ENCODE measurements around the gene CMIP. TPM values are rescaled to one million over a fixed set of nuclear protein-coding genes. Genes with fewer than 3 reads are reported as not detected.

Gene CMIP
- total RNA-seq, 4 donors from 2014 or later = 17.1 to 60.5 (median 39.7) TPM

- Histone ChIP-seq H3K27ac (no peak overlapping the region), H3K27me3 (no peaks in the 10 kb centered on the region), H3K36me3 (no peaks in the 10 kb centered on the region), H3K4me3 (no peak overlapping the region), H3K9me3 (no peaks in the 10 kb centered on the region), H3K4me1 (peaks cover 0 to 7% (median 0%) of the 10 kb centered on the region in 3 donors)
- intact Hi-C loops (cut with DNase I) = no loop called here
- no peak for DNase-seq
- no peak for TF ChIP-seq POLR2A (IDR thresholded peaks at IDR 0.05)
- TF ChIP-seq CTCF (IDR thresholded peaks at IDR 0.05) = no peak
- 43 to 50% methylated on average over 7 to 10 of the region's 10 CpGs for WGBS, 2 donors
Observed at GRCh38 chr16:81437865-81438264, 6.7 kb upstream of the CMIP start.

GRCh38 chr16:81440888-81441761 is 3.5 kb upstream of the CMIP start:
- peak overlapping the region in 1 of 4 donors; percentile 1 for H3K27ac ChIP-seq
- no peaks in the 10 kb centered on the region for H3K9me3 ChIP-seq
- no peaks in the 10 kb centered on the region for H3K36me3 ChIP-seq
- intact Hi-C loops (cut with DNase I) = no loop called here
- DNase-seq = no peak
- H3K4me1 ChIP-seq = peaks cover 0 to 18% (median 2%) of the 10 kb centered on the region in 3 donors
- no peak overlapping the region for H3K4me3 ChIP-seq
- H3K27me3 ChIP-seq = no peaks in the 10 kb centered on the region
- TF ChIP-seq POLR2A (IDR thresholded peaks at IDR 0.05) (no peak), CTCF (IDR thresholded peaks at IDR 0.05) (no peak)
- WGBS, 2 donors = 76 to 81% methylated on average over 6 to 18 of the region's 21 CpGs

GRCh38 chr16:81442220-81442915 is 2.2 kb upstream of the CMIP start:
- TF ChIP-seq POLR2A (IDR thresholded peaks at IDR 0.05) = no peak
- TF ChIP-seq CTCF (IDR thresholded peaks at IDR 0.05) = no peak
- Histone ChIP-seq H3K27me3 (no peaks in the 10 kb centered on the region), H3K9me3 (no peaks in the 10 kb centered on the region), H3K4me3 (no peak overlapping the region), H3K27ac (peak overlapping the region in 2 of 4 donors; percentile 93 to 97), H3K36me3 (no peaks in the 10 kb centered on the region), H3K4me1 (peaks cover 6 to 30% (median 11%) of the 10 kb centered on the region in 3 donors)
- no peak for DNase-seq
- intact Hi-C loops (cut with DNase I) = no loop called here
- WGBS, 2 donors = 71 to 85% methylated on average over 7 of the region's 7 CpGs

- H3K27ac ChIP-seq = peak overlapping the region; percentile 89 to 97 (median 94)
- 75 to 84% methylated on average over 7 to 8 of the region's 8 CpGs for WGBS, 2 donors
- H3K9me3 ChIP-seq = no peaks in the 10 kb centered on the region
- H3K4me3 ChIP-seq = no peak overlapping the region
- no peak for DNase-seq
- intact Hi-C loops (cut with DNase I) = no loop called here
- TF ChIP-seq CTCF (IDR thresholded peaks at IDR 0.05) = no peak
- TF ChIP-seq POLR2A (IDR thresholded peaks at IDR 0.05) = no peak
- H3K36me3 ChIP-seq = no peaks in the 10 kb centered on the region
- no peaks in the 10 kb centered on the region for H3K27me3 ChIP-seq
- H3K4me1 ChIP-seq = peaks cover 13 to 32% (median 17%) of the 10 kb centered on the region in 3 donors
Observed at GRCh38 chr16:81442916-81443687, 1.5 kb upstream of the CMIP start.

All from esophagus squamous epithelium (tissue), 5 donors.